Type B pancreatic cell (in vitro differentiated cells): Measurements from ENCODE around the gene PRR27. TPM values are rescaled to one million over a fixed set of nuclear protein-coding genes. Genes with fewer than 3 reads are reported as not detected.
"Not testable (repeated sequence)": the region's sequence is repeated elsewhere in the genome, so short reads cannot be mapped to it uniquely, and the experiment has no call there.

Experiments
- DNase-seq: peaks from one replicate; pipeline ENCODE4 v3.0.0; 2021; ENCODE audit warnings: mixed read lengths; ENCODE audit not compliant: unreplicated experiment; ENCODE audit errors: extremely low spot score
- H3K27ac Mint-ChIP-seq: 2 replicates; pipeline ENCODE4 v1.8.0; 2021; ENCODE audit warnings: mild to moderate bottlenecking, mixed read lengths
- H3K27me3 Mint-ChIP-seq: 2 replicates; pipeline ENCODE4 v1.8.0; 2021; ENCODE audit warnings: mixed read lengths
- H3K36me3 Mint-ChIP-seq: 2 replicates; pipeline ENCODE4 v1.8.0; 2021; ENCODE audit warnings: mixed read lengths
- H3K4me1 Mint-ChIP-seq: one replicate; pipeline ENCODE4 v1.8.0; 2021; ENCODE audit warnings: mixed read lengths; ENCODE audit not compliant: unreplicated experiment
- H3K4me3 Mint-ChIP-seq: 2 replicates; pipeline ENCODE4 v1.8.0; 2021; ENCODE audit warnings: mild to moderate bottlenecking, mixed read lengths
- H3K9me3 Mint-ChIP-seq: 2 replicates; pipeline ENCODE4 v1.8.0; 2021; ENCODE audit warnings: mixed read lengths
- CTCF ChIP-seq: fragments of 200-600 bp; sonication (generic); conservative IDR thresholded peaks from 2 replicates; pipeline ENCODE4 v1.5.0; 2021; ENCODE audit warnings: antibody characterized with exemption, mild to moderate bottlenecking
- total RNA-seq: library from RNA; stranded (reverse); gene quantifications from 2 replicates; pipeline ENCODE4 v1.2.1, GENCODE V29; 2021; ENCODE audit warnings: low replicate concordance

The PRR27 gene
- total RNA-seq, 1 donor from 2014 or later: 0.17 TPM

- no peaks in the 10 kb centered on the region for H3K9me3 Mint-ChIP-seq
- no peak for TF ChIP-seq CTCF
These were observed 42.8 kb downstream of the PRR27 start for GRCh38 chr4:70196857-70197256.

GRCh38 chr4:70197842-70198241 is 43.8 kb downstream of the PRR27 start:
- no peak for DNase-seq
- Mint-ChIP-seq H3K9me3 (no peaks in the 10 kb centered on the region), H3K36me3 (no peaks in the 10 kb centered on the region), H3K4me1 (no peaks in the 10 kb centered on the region), H3K27me3 (no peaks in the 10 kb centered on the region), H3K27ac (no peak overlapping the region), H3K4me3 (no peak overlapping the region)
- TF ChIP-seq CTCF: no peak

More at GRCh38 chr4:70196857-70197256, 42.8 kb downstream of the PRR27 start:
- no peaks in the 10 kb centered on the region for H3K27me3 Mint-ChIP-seq
- H3K4me3 Mint-ChIP-seq: no peak overlapping the region
- no peaks in the 10 kb centered on the region for H3K36me3 Mint-ChIP-seq
- H3K27ac Mint-ChIP-seq: no peak overlapping the region
- DNase-seq: no peak
- no peaks in the 10 kb centered on the region for H3K4me1 Mint-ChIP-seq

GRCh38 chr4:70203601-70204000 is 49.6 kb downstream of the PRR27 start:
- TF ChIP-seq CTCF: no peak
- no peaks in the 10 kb centered on the region for H3K27me3 Mint-ChIP-seq
- H3K9me3 Mint-ChIP-seq: no peaks in the 10 kb centered on the region
- H3K4me3 Mint-ChIP-seq: no peak overlapping the region
- DNase-seq: no peak
- no peak overlapping the region for H3K27ac Mint-ChIP-seq
- H3K4me1 Mint-ChIP-seq: no peaks in the 10 kb centered on the region
- no peaks in the 10 kb centered on the region for H3K36me3 Mint-ChIP-seq

- not testable (repeated sequence) for DNase-seq, H3K27ac Mint-ChIP-seq, H3K9me3 Mint-ChIP-seq, H3K4me3 Mint-ChIP-seq, H3K27me3 Mint-ChIP-seq, H3K36me3 Mint-ChIP-seq, H3K4me1 Mint-ChIP-seq
These were observed 58.7 kb downstream of the PRR27 start for GRCh38 chr4:70212752-70213151.

Other genes with a start within 250 kb of the PRR27 start
- not detected in 2 replicates for gene CSN1S1, start 223.2 kb upstream of the PRR27 start, total RNA-seq
- gene CSN2, start 188.5 kb upstream of the PRR27 start, total RNA-seq: not detected in 2 replicates
- gene STATH, start 158.3 kb upstream of the PRR27 start, total RNA-seq: 0.90 TPM in 1 of 2 replicates, not detected in the other
- not detected in 2 replicates for gene HTN3, start 125.8 kb upstream of the PRR27 start, total RNA-seq
- gene HTN1, start 103.8 kb upstream of the PRR27 start, total RNA-seq: not detected in 2 replicates
- 0.90 and 4.6 TPM in 2 replicates for gene ODAM, start 41.5 kb downstream of the PRR27 start, total RNA-seq
- not detected in 2 replicates for gene FDCSP, start 71.9 kb downstream of the PRR27 start, total RNA-seq
- not detected in 2 replicates for gene CSN3, start 88.4 kb downstream of the PRR27 start, total RNA-seq
- gene CABS1, start 180.7 kb downstream of the PRR27 start, total RNA-seq: 0.19 TPM in 1 of 2 replicates, not detected in the other
- not detected in 2 replicates for gene SMR3A, start 206.5 kb downstream of the PRR27 start, total RNA-seq
- not detected in 2 replicates for gene SMR3B, start 228.9 kb downstream of the PRR27 start, total RNA-seq
- not detected in 2 replicates for gene OPRPN, start 243.7 kb downstream of the PRR27 start, total RNA-seq